Measurements from ENCODE around the gene FAU.

FAU gene

DNA sequence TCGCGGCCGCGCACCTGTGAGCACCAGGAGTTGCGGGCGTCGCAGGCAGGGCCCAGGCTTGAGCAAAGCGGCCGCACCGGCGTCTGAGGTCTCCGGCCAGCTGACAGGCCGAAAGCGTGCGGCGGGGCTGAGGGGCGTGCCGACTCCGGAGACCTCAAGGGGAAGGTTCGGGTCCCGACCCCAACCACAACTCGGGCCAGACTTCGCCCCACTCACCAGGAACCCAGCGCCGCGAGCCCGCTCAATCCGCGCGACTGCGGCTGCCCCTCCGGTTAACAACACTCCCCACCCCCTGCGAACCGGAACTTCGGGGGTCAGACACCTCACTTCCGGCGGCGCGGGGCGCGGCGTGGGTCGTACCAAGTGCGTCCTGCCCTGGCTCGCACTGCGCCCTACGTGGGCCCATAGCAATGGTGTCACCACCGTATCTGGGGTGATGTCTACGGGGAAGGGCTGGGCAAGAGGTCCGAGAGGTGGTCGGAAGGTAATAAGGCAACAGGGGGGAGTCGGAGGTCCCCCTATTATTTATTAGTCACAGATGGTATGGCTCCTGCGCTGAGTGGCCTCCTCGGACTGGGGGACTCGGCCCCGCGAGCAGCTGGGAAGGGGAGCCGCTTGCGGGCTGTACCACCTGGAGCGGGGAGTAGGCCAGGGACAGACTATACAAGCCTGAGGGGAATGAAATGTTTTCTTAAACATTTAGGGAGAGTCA, 12.5 kb upstream of the FAU start, which contains the start of gene SYVN1 (continued):
- no peak for TF ChIP-seq ZNF571 (tag by site-specific recombination; IDR thresholded peaks at IDR 0.05)
- no peak for TF ChIP-seq ZNF585B (tag by site-specific recombination; IDR thresholded peaks at IDR 0.05)
- TF ChIP-seq ZNF112 (tag by site-specific recombination; IDR thresholded peaks at IDR 0.05), result no peak
- TF ChIP-seq ZNF10 (tag by site-specific recombination; IDR thresholded peaks at IDR 0.05), result no peak
- TF ChIP-seq ZNF416 (tag by site-specific recombination; IDR thresholded peaks at IDR 0.05), result no peak
- TF ChIP-seq PRDM1 (tag by site-specific recombination; IDR thresholded peaks at IDR 0.05), result no peak
- TF ChIP-seq, protein P1, sequence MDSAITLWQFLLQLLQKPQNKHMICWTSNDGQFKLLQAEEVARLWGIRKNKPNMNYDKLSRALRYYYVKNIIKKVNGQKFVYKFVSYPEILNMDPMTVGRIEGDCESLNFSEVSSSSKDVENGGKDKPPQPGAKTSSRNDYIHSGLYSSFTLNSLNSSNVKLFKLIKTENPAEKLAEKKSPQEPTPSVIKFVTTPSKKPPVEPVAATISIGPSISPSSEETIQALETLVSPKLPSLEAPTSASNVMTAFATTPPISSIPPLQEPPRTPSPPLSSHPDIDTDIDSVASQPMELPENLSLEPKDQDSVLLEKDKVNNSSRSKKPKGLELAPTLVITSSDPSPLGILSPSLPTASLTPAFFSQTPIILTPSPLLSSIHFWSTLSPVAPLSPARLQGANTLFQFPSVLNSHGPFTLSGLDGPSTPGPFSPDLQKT (IDR thresholded peaks at IDR 0.05; ENCODE audit: borderline replicate concordance, low read depth, low read length), result no peak; the same call in 1 of the 2 replicates
- TF ChIP-seq ZSCAN16 (tag by site-specific recombination; IDR thresholded peaks at IDR 0.05), result no peak
- TF ChIP-seq ZNF302 (tag by site-specific recombination; IDR thresholded peaks at IDR 0.05; ENCODE audit: low read depth), result no peak
- no peak for TF ChIP-seq GLI4 (tag by site-specific recombination; IDR thresholded peaks at IDR 0.05)
- peak; percentile 55 for TF ChIP-seq ZIC2 (tag by site-specific recombination; IDR thresholded peaks at IDR 0.05)
- TF ChIP-seq ZBTB21 (tag by site-specific recombination; IDR thresholded peaks at IDR 0.05), result peak; percentile 38
- no peak for TF ChIP-seq ZNF148 (tag by site-specific recombination; IDR thresholded peaks at IDR 0.05; ENCODE audit: borderline replicate concordance)
- no peak for TF ChIP-seq ZNF624 (tag by site-specific recombination; IDR thresholded peaks at IDR 0.05)
- TF ChIP-seq, protein P2, sequence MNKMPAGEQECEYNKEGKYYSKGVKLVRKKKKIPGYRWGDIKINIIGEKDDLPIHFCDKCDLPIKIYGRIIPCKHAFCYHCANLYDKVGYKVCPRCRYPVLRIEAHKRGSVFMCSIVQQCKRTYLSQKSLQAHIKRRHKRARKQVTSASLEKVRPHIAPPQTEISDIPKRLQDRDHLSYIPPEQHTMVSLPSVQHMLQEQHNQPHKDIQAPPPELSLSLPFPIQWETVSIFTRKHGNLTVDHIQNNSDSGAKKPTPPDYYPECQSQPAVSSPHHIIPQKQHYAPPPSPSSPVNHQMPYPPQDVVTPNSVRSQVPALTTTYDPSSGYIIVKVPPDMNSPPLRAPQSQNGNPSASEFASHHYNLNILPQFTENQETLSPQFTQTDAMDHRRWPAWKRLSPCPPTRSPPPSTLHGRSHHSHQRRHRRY (tag by site-specific recombination; IDR thresholded peaks at IDR 0.05), result no peak
- no peak for TF ChIP-seq IKZF3 (tag by site-specific recombination; IDR thresholded peaks at IDR 0.05)
- TF ChIP-seq ZNF473 (tag by site-specific recombination; IDR thresholded peaks at IDR 0.05), result no peak
- no peak for TF ChIP-seq ZNF174 (tag by site-specific recombination; IDR thresholded peaks at IDR 0.05)
- no peak for TF ChIP-seq TSHZ1 (tag by site-specific recombination; IDR thresholded peaks at IDR 0.05; ENCODE audit: borderline replicate concordance)
- TF ChIP-seq, protein P3, sequence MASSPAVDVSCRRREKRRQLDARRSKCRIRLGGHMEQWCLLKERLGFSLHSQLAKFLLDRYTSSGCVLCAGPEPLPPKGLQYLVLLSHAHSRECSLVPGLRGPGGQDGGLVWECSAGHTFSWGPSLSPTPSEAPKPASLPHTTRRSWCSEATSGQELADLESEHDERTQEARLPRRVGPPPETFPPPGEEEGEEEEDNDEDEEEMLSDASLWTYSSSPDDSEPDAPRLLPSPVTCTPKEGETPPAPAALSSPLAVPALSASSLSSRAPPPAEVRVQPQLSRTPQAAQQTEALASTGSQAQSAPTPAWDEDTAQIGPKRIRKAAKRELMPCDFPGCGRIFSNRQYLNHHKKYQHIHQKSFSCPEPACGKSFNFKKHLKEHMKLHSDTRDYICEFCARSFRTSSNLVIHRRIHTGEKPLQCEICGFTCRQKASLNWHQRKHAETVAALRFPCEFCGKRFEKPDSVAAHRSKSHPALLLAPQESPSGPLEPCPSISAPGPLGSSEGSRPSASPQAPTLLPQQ (tag by site-specific recombination; IDR thresholded peaks at IDR 0.05), result peak; percentile 94
- peak; percentile 50; the same call in 1 of the 2 replicates for TF ChIP-seq WT1 (tag by site-specific recombination; IDR thresholded peaks at IDR 0.05)
- no peak for TF ChIP-seq ZNF26 (tag by site-specific recombination; IDR thresholded peaks at IDR 0.05)
- no peak for TF ChIP-seq TRIM28 (IDR thresholded peaks at IDR 0.05; ENCODE audit: borderline replicate concordance, low read length)
- TF ChIP-seq ZNF596 (tag by site-specific recombination; IDR thresholded peaks at IDR 0.05), result no peak
- no peak for TF ChIP-seq ZNF670 (tag by site-specific recombination; IDR thresholded peaks at IDR 0.05; ENCODE audit: low read depth)
- TF ChIP-seq ZNF311 (tag by site-specific recombination; IDR thresholded peaks at IDR 0.05; ENCODE audit: borderline replicate concordance), result no peak
- TF ChIP-seq ZXDB (tag by site-specific recombination; IDR thresholded peaks at IDR 0.05), result peak; percentile 89
- TF ChIP-seq ZNF664 (tag by site-specific recombination; IDR thresholded peaks at IDR 0.05), result no peak
- no peak for TF ChIP-seq ZNF37A (tag by site-specific recombination; IDR thresholded peaks at IDR 0.05)
- no peak for TF ChIP-seq ZFP3 (tag by site-specific recombination; IDR thresholded peaks at IDR 0.05; ENCODE audit: low read depth)
- peak; percentile 75 for TF ChIP-seq KLF9 (tag by site-specific recombination; IDR thresholded peaks at IDR 0.05; ENCODE audit: low read depth)

All from HEK293 (cell line).